Mesenchymal stem cell (in vitro differentiated cells and primary cell): ENCODE data around the gene AHCY.

Experiments used
- DNase-seq: peaks from one replicate; pipeline ENCODE4 v3.0.0-alpha.2; 2013
- H2AFZ ChIP-seq: one replicate; pipeline ENCODE4 v1.6.1; 2013; ENCODE audit warnings: low read depth, mild to moderate bottlenecking, control low read depth, inconsistent platforms, low read length, moderate library complexity
- H2AK5ac ChIP-seq: 2 replicates; pipeline ENCODE4 v1.6.1; 2013; ENCODE audit warnings: low read length, moderate library complexity, mild to moderate bottlenecking, inconsistent platforms; ENCODE audit not compliant: severe bottlenecking
- H2BK120ac ChIP-seq: one replicate; pipeline ENCODE4 v1.6.1; 2013; ENCODE audit warnings: low read depth, mild to moderate bottlenecking, inconsistent platforms, low read length, moderate library complexity
- H2BK12ac ChIP-seq, 2 experiments: one replicate each; pipeline ENCODE4 v1.6.1; 2013; ENCODE audit warnings: inconsistent platforms in 2 of 2, low read length in 2 of 2, mild to moderate bottlenecking in 2 of 2, moderate library complexity in 2 of 2, control low read depth in 1 of 2
- H2BK15ac ChIP-seq: one replicate; pipeline ENCODE4 v1.6.1; 2013; ENCODE audit warnings: mild to moderate bottlenecking, low read depth, inconsistent platforms; ENCODE audit not compliant: poor library complexity, severe bottlenecking
- H2BK5ac ChIP-seq: 2 replicates; pipeline ENCODE4 v1.6.1; 2013; ENCODE audit warnings: low read depth, mild to moderate bottlenecking, low read length, control low read depth, inconsistent platforms; ENCODE audit not compliant: poor library complexity, severe bottlenecking
- H3K14ac ChIP-seq, 2 experiments: one replicate each; pipeline ENCODE4 v1.6.1; 2013; ENCODE audit warnings: inconsistent platforms in 2 of 2, low read length in 2 of 2, control low read depth in 1 of 2, mild to moderate bottlenecking in 1 of 2, moderate library complexity in 1 of 2
- H3K18ac ChIP-seq, 2 experiments: one replicate each; pipeline ENCODE4 v1.6.1; 2013; ENCODE audit warnings: inconsistent platforms in 2 of 2, low read length in 2 of 2, control low read depth in 1 of 2, low read depth in 1 of 2, mild to moderate bottlenecking in 1 of 2
- H3K23ac ChIP-seq, 2 experiments: one replicate each; pipeline ENCODE4 v1.6.1; 2013; ENCODE audit warnings: inconsistent platforms in 2 of 2, low read length in 2 of 2, mild to moderate bottlenecking in 2 of 2, moderate library complexity in 2 of 2, control low read depth in 1 of 2
- H3K27ac ChIP-seq: 2 replicates; pipeline ENCODE4 v1.5.1; 2013; ENCODE audit warnings: mild to moderate bottlenecking, moderate library complexity, low read length, control low read depth, inconsistent platforms; ENCODE audit not compliant: poor library complexity, severe bottlenecking
- H3K27me3 ChIP-seq, 2 experiments: 2 replicates each; pipeline versions ENCODE4 v1.6.1 to v1.7.0; 2013; ENCODE audit warnings: low read length in 2 of 2, mild to moderate bottlenecking in 2 of 2, moderate library complexity in 2 of 2, control low read depth in 1 of 2, inconsistent platforms in 1 of 2; ENCODE audit not compliant: control insufficient read depth in 1 of 2, insufficient read depth in 1 of 2
- H3K36me3 ChIP-seq, 2 experiments: 2 replicates each; pipeline versions ENCODE4 v1.6.1 to v1.7.0; 2013; ENCODE audit warnings: low read length in 2 of 2, control low read depth in 1 of 2, inconsistent platforms in 1 of 2, low read depth in 1 of 2, mild to moderate bottlenecking in 1 of 2; ENCODE audit not compliant: insufficient read depth in 2 of 2, control insufficient read depth in 1 of 2
- H3K4ac ChIP-seq, 2 experiments: one replicate each; pipeline ENCODE4 v1.6.1; 2013; ENCODE audit warnings: inconsistent platforms in 2 of 2, low read length in 2 of 2, mild to moderate bottlenecking in 2 of 2, moderate library complexity in 2 of 2, control low read depth in 1 of 2, low read depth in 1 of 2
- H3K4me1 ChIP-seq: 2 replicates; pipeline ENCODE4 v1.6.1; 2013; ENCODE audit warnings: low read depth, low read length, control low read depth; ENCODE audit not compliant: control insufficient read depth, insufficient read depth
- H3K4me2 ChIP-seq: 2 replicates; pipeline ENCODE4 v1.6.1; 2013; ENCODE audit warnings: low read length, mild to moderate bottlenecking, inconsistent platforms; ENCODE audit not compliant: poor library complexity, severe bottlenecking
- H3K4me3 ChIP-seq, 2 experiments: 2 replicates each; pipeline versions ENCODE4 v1.5.1 to v1.7.0; 2013; ENCODE audit warnings: low read length in 2 of 2, mild to moderate bottlenecking in 2 of 2, control low read depth in 1 of 2, low read depth in 1 of 2; ENCODE audit not compliant: insufficient read depth in 1 of 2
- H3K79me1 ChIP-seq: replicated peaks from 2 replicates; pipeline ENCODE4 v1.6.1; 2013; ENCODE audit warnings: mild to moderate bottlenecking, control low read depth, low read length, inconsistent platforms; ENCODE audit not compliant: poor library complexity, severe bottlenecking
- H3K9ac ChIP-seq: 2 replicates; pipeline ENCODE4 v1.7.0; 2013; ENCODE audit warnings: mild to moderate bottlenecking, low read length, moderate library complexity
- H3K9me3 ChIP-seq: 2 replicates; pipeline ENCODE4 v1.7.0; 2013; ENCODE audit warnings: mild to moderate bottlenecking, low read length; ENCODE audit not compliant: control insufficient read depth
- H4K8ac ChIP-seq: one replicate; pipeline ENCODE4 v1.6.1; 2013; ENCODE audit warnings: inconsistent platforms, mild to moderate bottlenecking, low read length, moderate library complexity
- H4K91ac ChIP-seq: one replicate; pipeline ENCODE4 v1.6.1; 2013; ENCODE audit warnings: mild to moderate bottlenecking, low read length, inconsistent platforms
- WGBS: methylation state at CpG from one replicate; pipeline ENCODE4 v1.1.7; 2013; ENCODE audit warnings: mixed read lengths; 5-methylcytosine and 5-hydroxymethylcytosine counted together

Gene AHCY

DNA sequence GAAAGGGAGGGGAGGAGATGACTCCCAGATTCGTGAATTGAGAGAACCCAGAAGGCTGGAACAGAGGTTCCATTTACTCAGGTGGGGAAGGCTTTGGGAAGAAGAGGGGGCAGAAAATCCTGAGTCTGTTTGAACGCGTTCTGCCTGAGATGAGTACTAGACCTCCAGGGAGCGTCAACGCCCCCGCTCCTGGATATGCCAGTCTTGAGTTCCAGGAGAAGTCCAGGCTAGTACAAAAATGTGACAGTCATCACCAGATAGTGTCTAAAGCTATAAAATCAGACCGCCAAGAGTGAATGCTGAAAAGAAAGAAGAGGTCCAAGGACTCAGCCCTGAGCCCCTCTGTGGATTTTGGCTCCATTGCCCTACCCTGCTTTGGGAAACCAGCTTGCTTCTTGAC lies 8.6 kb downstream of the AHCY start:
- Histone ChIP-seq H3K4me2 (no peak overlapping the region), H3K9me3 (no peaks in the 10 kb centered on the region), H3K23ac (no peak overlapping the region), H3K79me1 (peaks cover 46% of the 10 kb centered on the region), H3K9ac (no peak overlapping the region), H3K4ac (no peak overlapping the region), H2BK12ac (no peak overlapping the region), H4K91ac (no peak overlapping the region), H3K4me1 (peaks cover 2% of the 10 kb centered on the region), H2AK5ac (no peak overlapping the region), H3K36me3 (peaks cover 58 to 60% of the 10 kb centered on the region in 2 experiments), H3K4me3 (no peak overlapping the region), H4K8ac (no peak overlapping the region), H2AFZ (no peak overlapping the region), H2BK5ac (no peak overlapping the region), H3K27ac (no peak overlapping the region), H2BK120ac (no peak overlapping the region), H3K14ac (no peak overlapping the region), H2BK15ac (no peak overlapping the region), H3K27me3 (no peaks in the 10 kb centered on the region), H3K18ac (no peak overlapping the region)
- over 99% methylated on average over 7 of the region's 7 CpGs for WGBS
- no peak for DNase-seq

DNA sequence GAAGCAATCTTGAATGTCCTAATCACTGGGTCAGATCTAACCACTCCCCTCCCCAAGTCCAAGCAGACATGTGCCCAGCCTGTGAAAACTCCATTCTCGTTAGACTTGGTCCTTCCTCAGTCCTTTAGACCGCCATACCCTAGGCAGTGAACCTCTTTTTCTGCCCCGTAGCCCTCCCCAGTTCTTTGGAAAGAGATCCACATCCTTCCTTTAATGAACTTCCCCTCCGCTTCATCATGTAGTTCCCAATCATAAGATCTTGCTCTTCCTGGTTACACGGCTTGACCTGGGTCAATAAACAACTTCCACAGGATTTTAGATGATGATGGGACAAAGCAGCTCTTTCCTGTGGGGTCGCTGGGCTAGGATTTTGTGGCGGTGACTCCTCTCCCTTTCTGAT lies 9.6 kb downstream of the AHCY start:
- H3K23ac ChIP-seq = no peak overlapping the region
- WGBS = 96% methylated on average over 7 of the region's 7 CpGs
- H3K79me1 ChIP-seq = peaks cover 43% of the 10 kb centered on the region
- H3K4ac ChIP-seq = no peak overlapping the region
- no peak overlapping the region for H3K14ac ChIP-seq
- no peak overlapping the region for H2BK120ac ChIP-seq
- H4K91ac ChIP-seq = no peak overlapping the region
- no peak overlapping the region for H2AFZ ChIP-seq
- H3K27ac ChIP-seq = no peak overlapping the region
- H3K36me3 ChIP-seq = peaks cover 60 to 61% of the 10 kb centered on the region in 2 experiments
- no peak for DNase-seq
- no peaks in the 10 kb centered on the region for H3K9me3 ChIP-seq
- no peak overlapping the region for H3K9ac ChIP-seq
- H2BK5ac ChIP-seq = no peak overlapping the region
- no peak overlapping the region for H3K4me3 ChIP-seq
- no peak overlapping the region for H2AK5ac ChIP-seq
- H2BK15ac ChIP-seq = no peak overlapping the region
- no peak overlapping the region for H3K4me2 ChIP-seq
- peaks cover 2% of the 10 kb centered on the region for H3K4me1 ChIP-seq
- no peaks in the 10 kb centered on the region for H3K27me3 ChIP-seq
- no peak overlapping the region for H3K18ac ChIP-seq
- H4K8ac ChIP-seq = no peak overlapping the region
- H2BK12ac ChIP-seq = no peak overlapping the region

- no peak overlapping the region for H2BK15ac ChIP-seq
- H3K36me3 ChIP-seq = peaks cover 63 to 65% of the 10 kb centered on the region in 2 experiments
- H3K4ac ChIP-seq = no peak overlapping the region
- H3K18ac ChIP-seq = no peak overlapping the region
- H3K4me1 ChIP-seq = peaks cover 2% of the 10 kb centered on the region
- peaks cover 43% of the 10 kb centered on the region for H3K79me1 ChIP-seq
- H3K23ac ChIP-seq = no peak overlapping the region
- no peak overlapping the region for H2BK5ac ChIP-seq
- no peak for DNase-seq
- H3K9me3 ChIP-seq = no peaks in the 10 kb centered on the region
- no peak overlapping the region for H2BK12ac ChIP-seq
- H3K14ac ChIP-seq = no peak overlapping the region
- 93% methylated on average over 5 of the region's 5 CpGs for WGBS
- no peak overlapping the region for H4K8ac ChIP-seq
- no peak overlapping the region for H2BK120ac ChIP-seq
- H3K4me2 ChIP-seq = no peak overlapping the region
- H3K27me3 ChIP-seq = no peaks in the 10 kb centered on the region
- H4K91ac ChIP-seq = no peak overlapping the region
- H3K4me3 ChIP-seq = no peak overlapping the region
- H3K27ac ChIP-seq = no peak overlapping the region
- no peak overlapping the region for H2AFZ ChIP-seq
- no peak overlapping the region for H2AK5ac ChIP-seq
- H3K9ac ChIP-seq = no peak overlapping the region
Measured at GRCh38 chr20:34293119-34293518, 10.0 kb downstream of the AHCY start.

DNA sequence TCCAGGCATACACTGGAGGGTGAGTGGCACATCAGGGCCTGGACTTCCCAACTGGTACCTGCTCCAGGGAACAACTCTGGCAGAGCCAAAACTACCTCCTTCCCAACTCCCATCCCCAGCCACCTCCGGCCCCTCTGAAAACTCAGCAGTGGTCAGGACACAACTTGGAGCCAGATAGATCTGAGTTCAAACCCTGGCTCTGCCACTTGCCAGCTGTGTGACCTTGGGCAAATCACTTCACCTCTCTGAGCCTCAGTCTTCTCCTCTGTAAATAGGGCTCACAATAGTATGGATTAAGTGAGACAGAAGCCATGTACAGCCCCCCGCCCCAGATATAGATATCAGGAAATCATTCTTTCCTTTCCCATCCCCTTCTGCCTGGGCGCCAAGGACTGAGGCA lies 10.7 kb downstream of the AHCY start:
- DNase-seq = no peak
- peaks cover 2% of the 10 kb centered on the region for H3K4me1 ChIP-seq
- H3K4me3 ChIP-seq = no peak overlapping the region
- peaks cover 69 to 71% of the 10 kb centered on the region in 2 experiments for H3K36me3 ChIP-seq
- H3K23ac ChIP-seq = no peak overlapping the region
- H4K91ac ChIP-seq = no peak overlapping the region
- no peak overlapping the region for H2BK5ac ChIP-seq
- H4K8ac ChIP-seq = no peak overlapping the region
- H2BK15ac ChIP-seq = no peak overlapping the region
- H2BK120ac ChIP-seq = no peak overlapping the region
- WGBS = 98% methylated on average over 3 of the region's 3 CpGs
- H3K27me3 ChIP-seq = no peaks in the 10 kb centered on the region
- H3K18ac ChIP-seq = no peak overlapping the region
- no peak overlapping the region for H3K4me2 ChIP-seq
- no peak overlapping the region for H2BK12ac ChIP-seq
- no peak overlapping the region for H2AK5ac ChIP-seq
- peaks cover 46% of the 10 kb centered on the region for H3K79me1 ChIP-seq
- H3K9ac ChIP-seq = no peak overlapping the region
- no peak overlapping the region for H3K27ac ChIP-seq
- no peak overlapping the region for H3K4ac ChIP-seq
- H2AFZ ChIP-seq = no peak overlapping the region
- no peak overlapping the region for H3K14ac ChIP-seq
- H3K9me3 ChIP-seq = no peaks in the 10 kb centered on the region
